H9 (cell line): ENCODE data around the gene TMEM271. TPM values are rescaled to one million over a fixed set of nuclear protein-coding genes. Genes with fewer than 3 reads are reported as not detected.

Experiments used
- DNase-seq: peaks from one replicate; pipeline ENCODE4 v3.0.0-alpha.2; 2017
- H2AFZ ChIP-seq: one replicate; pipeline ENCODE4 v1.6.1; 2013; ENCODE audit warnings: mild to moderate bottlenecking, low read length, control low read depth, moderate library complexity
- H2AK5ac ChIP-seq: 2 replicates; pipeline ENCODE4 v1.6.1; 2013; ENCODE audit warnings: low read length, control low read depth, mixed read lengths; ENCODE audit not compliant: insufficient read length
- H2BK120ac ChIP-seq: one replicate; pipeline ENCODE4 v1.6.1; 2013; ENCODE audit warnings: low read depth, mild to moderate bottlenecking, low read length, control low read depth, inconsistent platforms; ENCODE audit not compliant: poor library complexity, severe bottlenecking
- H2BK12ac ChIP-seq: 2 replicates; pipeline ENCODE4 v1.6.1; 2013; ENCODE audit warnings: low read length, control low read depth, mixed read lengths, low read depth; ENCODE audit not compliant: insufficient read length
- H2BK15ac ChIP-seq: 2 replicates; pipeline ENCODE4 v1.6.1; 2013; ENCODE audit warnings: low read depth, low read length, control low read depth
- H2BK20ac ChIP-seq: one replicate; pipeline ENCODE4 v1.6.1; 2013; ENCODE audit warnings: low read depth, mild to moderate bottlenecking, low read length, control low read depth, inconsistent platforms; ENCODE audit not compliant: poor library complexity, severe bottlenecking
- H2BK5ac ChIP-seq: 2 replicates; pipeline ENCODE4 v1.6.1; 2013; ENCODE audit warnings: low read length, control low read depth, mixed read lengths; ENCODE audit not compliant: insufficient read length
- H3K14ac ChIP-seq: 2 replicates; pipeline ENCODE4 v1.6.1; 2013; ENCODE audit warnings: low read length, control low read depth; ENCODE audit not compliant: insufficient read depth
- H3K18ac ChIP-seq: 2 replicates; pipeline ENCODE4 v1.6.1; 2013; ENCODE audit warnings: low read depth, mild to moderate bottlenecking, mixed read lengths, low read length, control low read depth; ENCODE audit not compliant: insufficient read length
- H3K23ac ChIP-seq: 2 replicates; pipeline ENCODE4 v1.6.1; 2013; ENCODE audit warnings: low read length, control low read depth, mixed read lengths, low read depth; ENCODE audit not compliant: insufficient read length
- H3K23me2 ChIP-seq: 2 replicates; pipeline ENCODE4 v1.6.1; 2013; ENCODE audit warnings: low read depth, mild to moderate bottlenecking, mixed read lengths, low read length, control low read depth; ENCODE audit not compliant: insufficient read length, poor library complexity, severe bottlenecking
- H3K27ac ChIP-seq: 2 replicates; pipeline ENCODE4 v1.5.1; 2013; ENCODE audit warnings: low read length, control low read depth, mixed read lengths, low read depth; ENCODE audit not compliant: insufficient read length
- H3K27me3 ChIP-seq: 2 replicates; pipeline ENCODE4 v1.6.1; 2013; ENCODE audit warnings: low read length, control low read depth, inconsistent platforms; ENCODE audit not compliant: insufficient read depth
- H3K4ac ChIP-seq: 2 replicates; pipeline ENCODE4 v1.6.1; 2013; ENCODE audit warnings: low read depth, mild to moderate bottlenecking, control low read depth, inconsistent platforms, low read length, moderate library complexity
- H3K4me1 ChIP-seq: 2 replicates; pipeline ENCODE4 v1.6.1; 2013; ENCODE audit warnings: low read length, control low read depth, inconsistent platforms; ENCODE audit not compliant: insufficient read depth
- H3K4me2 ChIP-seq: 2 replicates; pipeline ENCODE4 v1.6.1; 2013; ENCODE audit warnings: low read length, control low read depth, mixed read lengths; ENCODE audit not compliant: insufficient read length, insufficient read depth
- H3K56ac ChIP-seq: 2 replicates; pipeline ENCODE4 v1.6.1; 2013; ENCODE audit warnings: low read depth, mild to moderate bottlenecking, mixed read lengths, low read length, control low read depth; ENCODE audit not compliant: insufficient read length
- H3K79me1 ChIP-seq: 2 replicates; pipeline ENCODE4 v1.6.1; 2013; ENCODE audit warnings: low read depth, mild to moderate bottlenecking, moderate library complexity, low read length, control low read depth, inconsistent platforms; ENCODE audit not compliant: insufficient read depth, poor library complexity, severe bottlenecking
- H3K79me2 ChIP-seq: 2 replicates; pipeline ENCODE4 v1.6.1; 2013; ENCODE audit warnings: low read length, control low read depth, inconsistent platforms; ENCODE audit not compliant: insufficient read depth
- H3K9ac ChIP-seq: 2 replicates; pipeline ENCODE4 v1.6.1; 2013; ENCODE audit warnings: low read length, control low read depth, mixed read lengths; ENCODE audit not compliant: insufficient read length; ENCODE audit errors: extremely low read depth
- H3K9me3 ChIP-seq: one replicate; pipeline ENCODE4 v1.6.1; 2013; ENCODE audit warnings: low read depth, low read length, inconsistent platforms; ENCODE audit not compliant: control insufficient read depth
- H3T11ph ChIP-seq: one replicate; pipeline ENCODE4 v1.6.1; 2013; ENCODE audit warnings: mild to moderate bottlenecking, low read length, control low read depth, inconsistent platforms
- H4K20me1 ChIP-seq: one replicate; pipeline ENCODE4 v1.6.1; 2013; ENCODE audit not compliant: control insufficient read depth, insufficient read length, insufficient read depth
- H4K5ac ChIP-seq: 2 replicates; pipeline ENCODE4 v1.6.1; 2013; ENCODE audit warnings: low read depth, mild to moderate bottlenecking, mixed read lengths, low read length, control low read depth; ENCODE audit not compliant: insufficient read length
- H4K8ac ChIP-seq: replicated peaks from 2 replicates; pipeline ENCODE4 v1.6.1; 2013; ENCODE audit warnings: low read length, control low read depth, mixed read lengths, low read depth; ENCODE audit not compliant: insufficient read length
- H4K91ac ChIP-seq: 2 replicates; pipeline ENCODE4 v1.6.1; 2013; ENCODE audit warnings: low read depth, mild to moderate bottlenecking, moderate library complexity, mixed read lengths, low read length, control low read depth; ENCODE audit not compliant: insufficient read length
- H3K27ac Mint-ChIP-seq, 3 experiments: 2 replicates in 2 of 3; 3 replicates in 1 of 3; pipeline ENCODE4 v1.8.0; 2020 to 2021; ENCODE audit warnings: mixed read lengths in 3 of 3, mild to moderate bottlenecking in 1 of 3, moderate library complexity in 1 of 3
- H3K27me3 Mint-ChIP-seq: 2 replicates; pipeline ENCODE4 v1.8.0; 2021; ENCODE audit warnings: low read depth, mild to moderate bottlenecking, moderate library complexity, mixed read lengths
- H3K36me3 Mint-ChIP-seq, 3 experiments: 2 replicates in 2 of 3; 3 replicates in 1 of 3; pipeline ENCODE4 v1.8.0; 2020 to 2021; ENCODE audit warnings: low read depth in 3 of 3, mixed read lengths in 3 of 3; ENCODE audit not compliant: insufficient read depth in 1 of 3
- H3K4me1 Mint-ChIP-seq, 2 experiments: 2 replicates each; pipeline ENCODE4 v1.8.0; 2020; ENCODE audit warnings: mixed read lengths in 2 of 2
- H3K4me3 Mint-ChIP-seq, 2 experiments: 2 replicates in 1 of 2; 3 replicates in 1 of 2; pipeline ENCODE4 v1.8.0; 2020 to 2021; ENCODE audit warnings: mild to moderate bottlenecking in 2 of 2, mixed read lengths in 2 of 2, moderate library complexity in 1 of 2
- H3K9me3 Mint-ChIP-seq, 2 experiments: 2 replicates in 1 of 2; 3 replicates in 1 of 2; pipeline ENCODE4 v1.8.0; 2020; ENCODE audit warnings: mild to moderate bottlenecking in 2 of 2, mixed read lengths in 2 of 2, moderate library complexity in 1 of 2
- WGBS: extraction: QIAGEN DNeasy Blood & Tissue Kit; methylation state at CpG from one replicate; pipeline ENCODE4 v1.1.7; 2013; ENCODE audit warnings: missing lambda C conversion rate, low lambda C conversion rate, mixed read lengths; ENCODE audit not compliant: insufficient read length; ENCODE audit errors: extremely low coverage; 5-methylcytosine and 5-hydroxymethylcytosine counted together
- total RNA-seq: library from RNA; stranded (reverse); gene quantifications from 2 replicates; pipeline ENCODE4 v1.2.1, GENCODE V29; 2021
- TF ChIP-seq, protein P1 (sequence below): fragments of 200-600 bp; sonication (generic); conservative IDR thresholded peaks from 3 replicates; pipeline ENCODE4 v1.8.0; 2021; ENCODE audit warnings: antibody characterized with exemption, mild to moderate bottlenecking

Gene TMEM271
- total RNA-seq, 1 experiment from 2014 or later: 0.09 TPM

DNA sequence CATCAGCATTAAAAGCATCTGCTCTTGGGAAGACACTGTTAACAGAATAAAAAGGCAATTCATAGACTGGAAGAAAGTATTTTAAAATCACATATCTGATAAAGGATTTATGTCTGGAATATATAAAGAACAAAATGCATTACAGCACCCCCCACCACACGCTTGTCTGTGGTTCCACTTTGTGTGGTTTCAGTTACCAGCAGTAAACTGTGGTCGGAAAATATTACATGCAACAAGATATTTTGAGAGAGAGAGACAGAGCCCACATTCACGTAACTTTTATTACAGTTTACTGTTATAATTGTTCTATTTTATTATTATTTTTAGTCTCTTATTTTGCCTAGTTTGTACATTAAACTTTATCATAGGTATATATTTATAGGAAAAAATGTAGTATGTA lies 28.0 kb upstream of the TMEM271 start:
- no peak overlapping the region for H3K18ac ChIP-seq
- H3K23ac ChIP-seq: no peak overlapping the region
- Mint-ChIP-seq H3K27me3 (peaks cover 34% of the 10 kb centered on the region), H3K27ac (no peak overlapping the region), H3K36me3 (no peaks in the 10 kb centered on the region), H3K9me3 (no peaks in the 10 kb centered on the region; a peak in 2 of 5 replicates), H3K4me3 (no peak overlapping the region), H3K4me1 (peaks cover 2 to 9% of the 10 kb centered on the region in 2 experiments; a peak in 2 of 4 replicates)
- H2BK20ac ChIP-seq: no peak overlapping the region
- no peaks in the 10 kb centered on the region for H3K23me2 ChIP-seq
- H3K27me3 ChIP-seq: no peaks in the 10 kb centered on the region; the same call in 1 of the 2 replicates
- no peak overlapping the region for H3K56ac ChIP-seq
- H4K5ac ChIP-seq: no peak overlapping the region
- no peak overlapping the region for H3T11ph ChIP-seq
- no peak overlapping the region for H4K8ac ChIP-seq
- no peaks in the 10 kb centered on the region for H3K79me2 ChIP-seq
- no peak overlapping the region for H2BK5ac ChIP-seq
- no peak overlapping the region for H3K4ac ChIP-seq
- peaks cover 3% of the 10 kb centered on the region for H4K20me1 ChIP-seq
- H2BK15ac ChIP-seq: no peak overlapping the region
- H3K9ac ChIP-seq: no peak overlapping the region
- no peaks in the 10 kb centered on the region for H3K79me1 ChIP-seq
- no peak overlapping the region for H2BK120ac ChIP-seq
- H4K91ac ChIP-seq: no peak overlapping the region
- H3K9me3 ChIP-seq: no peaks in the 10 kb centered on the region
- no peak overlapping the region for H2BK12ac ChIP-seq
- WGBS: no CpG with 5 or more reads among the region's 3 CpGs
- no peak overlapping the region for H3K4me2 ChIP-seq
- no peak for DNase-seq
- H3K27ac ChIP-seq: no peak overlapping the region
- H3K14ac ChIP-seq: no peak overlapping the region
- no peaks in the 10 kb centered on the region for H3K4me1 ChIP-seq
- H2AFZ ChIP-seq: no peak overlapping the region
- no peak overlapping the region for H2AK5ac ChIP-seq
- TF ChIP-seq, protein P1, sequence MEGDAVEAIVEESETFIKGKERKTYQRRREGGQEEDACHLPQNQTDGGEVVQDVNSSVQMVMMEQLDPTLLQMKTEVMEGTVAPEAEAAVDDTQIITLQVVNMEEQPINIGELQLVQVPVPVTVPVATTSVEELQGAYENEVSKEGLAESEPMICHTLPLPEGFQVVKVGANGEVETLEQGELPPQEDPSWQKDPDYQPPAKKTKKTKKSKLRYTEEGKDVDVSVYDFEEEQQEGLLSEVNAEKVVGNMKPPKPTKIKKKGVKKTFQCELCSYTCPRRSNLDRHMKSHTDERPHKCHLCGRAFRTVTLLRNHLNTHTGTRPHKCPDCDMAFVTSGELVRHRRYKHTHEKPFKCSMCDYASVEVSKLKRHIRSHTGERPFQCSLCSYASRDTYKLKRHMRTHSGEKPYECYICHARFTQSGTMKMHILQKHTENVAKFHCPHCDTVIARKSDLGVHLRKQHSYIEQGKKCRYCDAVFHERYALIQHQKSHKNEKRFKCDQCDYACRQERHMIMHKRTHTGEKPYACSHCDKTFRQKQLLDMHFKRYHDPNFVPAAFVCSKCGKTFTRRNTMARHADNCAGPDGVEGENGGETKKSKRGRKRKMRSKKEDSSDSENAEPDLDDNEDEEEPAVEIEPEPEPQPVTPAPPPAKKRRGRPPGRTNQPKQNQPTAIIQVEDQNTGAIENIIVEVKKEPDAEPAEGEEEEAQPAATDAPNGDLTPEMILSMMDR: no peak
